ENCODE measurements around the gene DNM2. TPM values are rescaled to one million over a fixed set of nuclear protein-coding genes. Genes with fewer than 3 reads are reported as not detected.

DNM2 gene
- total RNA-seq, 1 donor from 2014 or later: 184 TPM

GRCh38 chr19:10717054-10717355 lies 874 bp upstream of the DNM2 start:
- Mint-ChIP-seq H3K27ac (ENCODE audit: unreplicated experiment) (no peak overlapping the region), H3K36me3 (ENCODE audit: low read depth, unreplicated experiment) (peaks cover 8% of the 10 kb centered on the region), H3K9me3 (ENCODE audit: unreplicated experiment) (no peaks in the 10 kb centered on the region), H3K4me1 (ENCODE audit: unreplicated experiment) (peaks cover 8% of the 10 kb centered on the region), H3K4me3 (ENCODE audit: unreplicated experiment) (peak overlapping the region; percentile 89), H3K27me3 (ENCODE audit: unreplicated experiment) (peaks cover 7% of the 10 kb centered on the region)
- TF ChIP-seq CTCF (IDR thresholded peaks at IDR 0.05; ENCODE audit: unreplicated experiment): no peak
- no peak for DNase-seq (ENCODE audit: low spot score)

DNA sequence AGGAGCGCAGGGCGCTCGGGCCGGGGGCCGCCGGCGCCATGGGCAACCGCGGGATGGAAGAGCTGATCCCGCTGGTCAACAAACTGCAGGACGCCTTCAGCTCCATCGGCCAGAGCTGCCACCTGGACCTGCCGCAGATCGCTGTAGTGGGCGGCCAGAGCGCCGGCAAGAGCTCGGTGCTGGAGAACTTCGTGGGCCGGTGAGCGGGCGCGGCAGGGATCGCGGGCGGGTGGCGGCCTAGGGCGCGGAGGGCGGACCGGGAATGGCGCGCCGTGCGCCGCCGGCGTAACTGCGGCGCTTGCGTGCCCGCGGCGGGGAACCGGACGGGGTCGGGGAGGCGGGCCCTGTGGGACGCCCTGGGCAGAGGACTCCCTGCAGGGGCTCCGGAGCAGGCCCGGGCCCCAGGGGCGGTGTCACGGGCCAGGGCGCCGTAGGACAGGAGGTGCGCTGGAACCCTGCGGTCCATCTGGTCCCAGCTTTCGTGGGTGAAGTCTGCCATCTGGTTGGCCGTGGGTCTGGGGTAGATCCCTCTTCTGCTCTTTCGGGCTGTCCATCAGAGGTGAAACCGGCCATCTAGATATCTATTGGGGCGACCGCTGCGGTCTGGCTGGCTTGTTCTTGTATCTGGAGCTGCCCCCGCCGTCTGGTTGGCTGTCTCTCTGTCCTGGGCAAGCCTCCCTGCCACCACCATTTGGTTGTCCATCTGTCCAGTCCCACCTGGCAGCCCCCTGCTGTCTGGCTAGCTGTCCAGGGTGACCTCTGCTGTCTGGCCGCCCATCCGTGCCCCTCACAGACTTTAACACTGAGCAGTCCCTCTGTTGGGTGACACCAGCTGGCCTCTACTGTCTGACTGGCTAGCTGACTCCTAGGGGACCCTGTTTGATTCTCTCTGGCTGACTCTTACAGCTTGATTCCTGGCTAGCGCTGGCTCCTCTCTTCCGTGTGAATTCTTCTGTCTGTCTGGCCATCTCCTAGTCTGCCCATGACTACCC lies 622 bp downstream of the DNM2 start:
- no peak for TF ChIP-seq CTCF (IDR thresholded peaks at IDR 0.05; ENCODE audit: unreplicated experiment)
- H3K4me1 Mint-ChIP-seq (ENCODE audit: unreplicated experiment): peaks cover 8% of the 10 kb centered on the region
- peaks cover 6% of the 10 kb centered on the region for H3K27me3 Mint-ChIP-seq (ENCODE audit: unreplicated experiment)
- no peaks in the 10 kb centered on the region for H3K9me3 Mint-ChIP-seq (ENCODE audit: unreplicated experiment)
- peak overlapping the region; percentile 99 for H3K4me3 Mint-ChIP-seq (ENCODE audit: unreplicated experiment)
- peak overlapping the region; percentile 93 for H3K27ac Mint-ChIP-seq (ENCODE audit: unreplicated experiment)
- peaks cover 8% of the 10 kb centered on the region for H3K36me3 Mint-ChIP-seq (ENCODE audit: low read depth, unreplicated experiment)
- DNase-seq (ENCODE audit: low spot score): peak; percentile 66

DNA sequence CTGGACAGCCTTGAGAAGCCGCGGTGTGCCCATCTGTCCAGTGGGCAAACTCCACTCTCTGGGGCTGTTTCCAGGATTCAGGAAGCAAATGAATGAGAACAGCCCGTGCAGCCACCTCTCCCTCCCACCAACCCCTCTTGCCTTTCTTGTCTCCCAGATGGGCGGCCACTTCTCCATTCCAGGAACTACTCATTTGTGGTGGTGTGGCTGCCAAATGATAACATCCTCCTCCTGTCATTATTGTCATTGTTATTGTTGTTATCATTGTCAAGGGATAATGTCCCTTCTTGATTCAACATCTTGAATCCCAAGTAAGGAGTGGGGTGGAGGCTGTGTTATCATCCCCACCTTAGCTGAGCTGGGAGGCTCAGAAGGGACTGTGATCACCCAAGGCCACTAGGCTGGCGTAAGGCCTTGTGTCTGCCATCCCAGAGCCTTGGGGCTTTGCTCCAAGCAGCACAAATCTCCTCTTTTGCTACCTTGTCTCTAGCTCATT lies 1.6 kb downstream of the DNM2 start:
- Mint-ChIP-seq H3K36me3 (ENCODE audit: low read depth, unreplicated experiment) (peaks cover 4% of the 10 kb centered on the region), H3K27ac (ENCODE audit: unreplicated experiment) (peak overlapping the region; percentile 93), H3K9me3 (ENCODE audit: unreplicated experiment) (no peaks in the 10 kb centered on the region), H3K4me3 (ENCODE audit: unreplicated experiment) (peak overlapping the region; percentile 99), H3K27me3 (ENCODE audit: unreplicated experiment) (peaks cover 4% of the 10 kb centered on the region), H3K4me1 (ENCODE audit: unreplicated experiment) (peaks cover 8% of the 10 kb centered on the region)
- TF ChIP-seq CTCF (IDR thresholded peaks at IDR 0.05; ENCODE audit: unreplicated experiment): no peak
- DNase-seq (ENCODE audit: low spot score): no peak

GRCh38 chr19:10720607-10721125 lies 2.8 kb downstream of the DNM2 start:
- H3K9me3 Mint-ChIP-seq (ENCODE audit: unreplicated experiment): no peaks in the 10 kb centered on the region
- peaks cover 4% of the 10 kb centered on the region for H3K36me3 Mint-ChIP-seq (ENCODE audit: low read depth, unreplicated experiment)
- DNase-seq (ENCODE audit: low spot score): no peak
- TF ChIP-seq CTCF (IDR thresholded peaks at IDR 0.05; ENCODE audit: unreplicated experiment): no peak
- peaks cover 8% of the 10 kb centered on the region for H3K4me1 Mint-ChIP-seq (ENCODE audit: unreplicated experiment)
- H3K27me3 Mint-ChIP-seq (ENCODE audit: unreplicated experiment): peaks cover 4% of the 10 kb centered on the region
- H3K4me3 Mint-ChIP-seq (ENCODE audit: unreplicated experiment): no peak overlapping the region
- no peak overlapping the region for H3K27ac Mint-ChIP-seq (ENCODE audit: unreplicated experiment)

- Mint-ChIP-seq H3K4me3 (ENCODE audit: unreplicated experiment) (no peak overlapping the region), H3K9me3 (ENCODE audit: unreplicated experiment) (no peaks in the 10 kb centered on the region), H3K27ac (ENCODE audit: unreplicated experiment) (no peak overlapping the region), H3K36me3 (ENCODE audit: low read depth, unreplicated experiment) (peaks cover 16% of the 10 kb centered on the region), H3K4me1 (ENCODE audit: unreplicated experiment) (peaks cover 8% of the 10 kb centered on the region), H3K27me3 (ENCODE audit: unreplicated experiment) (peaks cover 4% of the 10 kb centered on the region)
- no peak for TF ChIP-seq CTCF (IDR thresholded peaks at IDR 0.05; ENCODE audit: unreplicated experiment)
- no peak for DNase-seq (ENCODE audit: low spot score)
Observed at GRCh38 chr19:10723591-10723990, 5.7 kb downstream of the DNM2 start.
